H1 (cell line): Measurements from ENCODE around the gene SNRK. TPM values are rescaled to one million over a fixed set of nuclear protein-coding genes. Genes with fewer than 3 reads are reported as not detected.

Experiments
- polyA plus RNA-seq, 7 experiments: library from polyadenylated mRNA; depleted of rRNA in 3 of 7; stranded (reverse) in 5 of 7; unstranded in 2 of 7; fragments of >200 nt in 5 of 7; fragments of 200-250 nt in 2 of 7; gene quantifications; 1 replicate in 5 of 7; 2 replicates in 1 of 7; 4 replicates in 1 of 7; pipeline versions ENCODE4 v1.2.1 to v1.2.3, GENCODE V29; 2011 to 2013; ENCODE audit warnings: missing spikeins in 2 of 7, mixed read lengths in 2 of 7
- total RNA-seq: library from RNA; stranded (reverse); fragmentation: NEBNext Ultra II Directional; extraction: Animal tissue kit (Norgen Biotek cat#: 25700); gene quantifications from 2 replicates; pipeline ENCODE4 v1.2.1, GENCODE V29; 2021
- TF ChIP-seq, protein P1 (sequence below): fragments of 300-600 bp; sonication (generic); IDR thresholded peaks from 2 replicates; pipeline ENCODE4 v1.7.1; 2012; ENCODE audit warnings: low read length, moderate library complexity, mild to moderate bottlenecking, inconsistent platforms; ENCODE audit not compliant: insufficient replicate concordance

The SNRK gene
- total and polyA plus RNA-seq, 2 of the 8 experiments (the other 6 are each of a cell fraction or from before 2014, with no cell fraction given), result 4.4 to 11.7 TPM

- TF ChIP-seq, protein P1, sequence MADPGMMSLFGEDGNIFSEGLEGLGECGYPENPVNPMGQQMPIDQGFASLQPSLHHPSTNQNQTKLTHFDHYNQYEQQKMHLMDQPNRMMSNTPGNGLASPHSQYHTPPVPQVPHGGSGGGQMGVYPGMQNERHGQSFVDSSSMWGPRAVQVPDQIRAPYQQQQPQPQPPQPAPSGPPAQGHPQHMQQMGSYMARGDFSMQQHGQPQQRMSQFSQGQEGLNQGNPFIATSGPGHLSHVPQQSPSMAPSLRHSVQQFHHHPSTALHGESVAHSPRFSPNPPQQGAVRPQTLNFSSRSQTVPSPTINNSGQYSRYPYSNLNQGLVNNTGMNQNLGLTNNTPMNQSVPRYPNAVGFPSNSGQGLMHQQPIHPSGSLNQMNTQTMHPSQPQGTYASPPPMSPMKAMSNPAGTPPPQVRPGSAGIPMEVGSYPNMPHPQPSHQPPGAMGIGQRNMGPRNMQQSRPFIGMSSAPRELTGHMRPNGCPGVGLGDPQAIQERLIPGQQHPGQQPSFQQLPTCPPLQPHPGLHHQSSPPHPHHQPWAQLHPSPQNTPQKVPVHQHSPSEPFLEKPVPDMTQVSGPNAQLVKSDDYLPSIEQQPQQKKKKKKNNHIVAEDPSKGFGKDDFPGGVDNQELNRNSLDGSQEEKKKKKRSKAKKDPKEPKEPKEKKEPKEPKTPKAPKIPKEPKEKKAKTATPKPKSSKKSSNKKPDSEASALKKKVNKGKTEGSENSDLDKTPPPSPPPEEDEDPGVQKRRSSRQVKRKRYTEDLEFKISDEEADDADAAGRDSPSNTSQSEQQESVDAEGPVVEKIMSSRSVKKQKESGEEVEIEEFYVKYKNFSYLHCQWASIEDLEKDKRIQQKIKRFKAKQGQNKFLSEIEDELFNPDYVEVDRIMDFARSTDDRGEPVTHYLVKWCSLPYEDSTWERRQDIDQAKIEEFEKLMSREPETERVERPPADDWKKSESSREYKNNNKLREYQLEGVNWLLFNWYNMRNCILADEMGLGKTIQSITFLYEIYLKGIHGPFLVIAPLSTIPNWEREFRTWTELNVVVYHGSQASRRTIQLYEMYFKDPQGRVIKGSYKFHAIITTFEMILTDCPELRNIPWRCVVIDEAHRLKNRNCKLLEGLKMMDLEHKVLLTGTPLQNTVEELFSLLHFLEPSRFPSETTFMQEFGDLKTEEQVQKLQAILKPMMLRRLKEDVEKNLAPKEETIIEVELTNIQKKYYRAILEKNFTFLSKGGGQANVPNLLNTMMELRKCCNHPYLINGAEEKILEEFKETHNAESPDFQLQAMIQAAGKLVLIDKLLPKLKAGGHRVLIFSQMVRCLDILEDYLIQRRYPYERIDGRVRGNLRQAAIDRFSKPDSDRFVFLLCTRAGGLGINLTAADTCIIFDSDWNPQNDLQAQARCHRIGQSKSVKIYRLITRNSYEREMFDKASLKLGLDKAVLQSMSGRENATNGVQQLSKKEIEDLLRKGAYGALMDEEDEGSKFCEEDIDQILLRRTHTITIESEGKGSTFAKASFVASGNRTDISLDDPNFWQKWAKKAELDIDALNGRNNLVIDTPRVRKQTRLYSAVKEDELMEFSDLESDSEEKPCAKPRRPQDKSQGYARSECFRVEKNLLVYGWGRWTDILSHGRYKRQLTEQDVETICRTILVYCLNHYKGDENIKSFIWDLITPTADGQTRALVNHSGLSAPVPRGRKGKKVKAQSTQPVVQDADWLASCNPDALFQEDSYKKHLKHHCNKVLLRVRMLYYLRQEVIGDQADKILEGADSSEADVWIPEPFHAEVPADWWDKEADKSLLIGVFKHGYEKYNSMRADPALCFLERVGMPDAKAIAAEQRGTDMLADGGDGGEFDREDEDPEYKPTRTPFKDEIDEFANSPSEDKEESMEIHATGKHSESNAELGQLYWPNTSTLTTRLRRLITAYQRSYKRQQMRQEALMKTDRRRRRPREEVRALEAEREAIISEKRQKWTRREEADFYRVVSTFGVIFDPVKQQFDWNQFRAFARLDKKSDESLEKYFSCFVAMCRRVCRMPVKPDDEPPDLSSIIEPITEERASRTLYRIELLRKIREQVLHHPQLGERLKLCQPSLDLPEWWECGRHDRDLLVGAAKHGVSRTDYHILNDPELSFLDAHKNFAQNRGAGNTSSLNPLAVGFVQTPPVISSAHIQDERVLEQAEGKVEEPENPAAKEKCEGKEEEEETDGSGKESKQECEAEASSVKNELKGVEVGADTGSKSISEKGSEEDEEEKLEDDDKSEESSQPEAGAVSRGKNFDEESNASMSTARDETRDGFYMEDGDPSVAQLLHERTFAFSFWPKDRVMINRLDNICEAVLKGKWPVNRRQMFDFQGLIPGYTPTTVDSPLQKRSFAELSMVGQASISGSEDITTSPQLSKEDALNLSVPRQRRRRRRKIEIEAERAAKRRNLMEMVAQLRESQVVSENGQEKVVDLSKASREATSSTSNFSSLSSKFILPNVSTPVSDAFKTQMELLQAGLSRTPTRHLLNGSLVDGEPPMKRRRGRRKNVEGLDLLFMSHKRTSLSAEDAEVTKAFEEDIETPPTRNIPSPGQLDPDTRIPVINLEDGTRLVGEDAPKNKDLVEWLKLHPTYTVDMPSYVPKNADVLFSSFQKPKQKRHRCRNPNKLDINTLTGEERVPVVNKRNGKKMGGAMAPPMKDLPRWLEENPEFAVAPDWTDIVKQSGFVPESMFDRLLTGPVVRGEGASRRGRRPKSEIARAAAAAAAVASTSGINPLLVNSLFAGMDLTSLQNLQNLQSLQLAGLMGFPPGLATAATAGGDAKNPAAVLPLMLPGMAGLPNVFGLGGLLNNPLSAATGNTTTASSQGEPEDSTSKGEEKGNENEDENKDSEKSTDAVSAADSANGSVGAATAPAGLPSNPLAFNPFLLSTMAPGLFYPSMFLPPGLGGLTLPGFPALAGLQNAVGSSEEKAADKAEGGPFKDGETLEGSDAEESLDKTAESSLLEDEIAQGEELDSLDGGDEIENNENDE, result no peak
- TF ChIP-seq, all 59 proteins: peak for 0
These were observed 19.9 kb upstream of the SNRK start (continued) for GRCh38 chr3:43266451-43266850.
